Measurements from ENCODE around the gene ACTL8. TPM values are rescaled to one million over a fixed set of nuclear protein-coding genes. Genes with fewer than 3 reads are reported as not detected.

The ACTL8 gene
- polyA plus RNA-seq, 1 donor (not counting 4 experiments of a cell fraction or from before 2014, with no cell fraction given) = not detected

- no peak for FAIRE-seq
- H3K9me1 ChIP-seq (ENCODE audit: control insufficient read depth, extremely low read depth, insufficient read depth, low read length) = no peaks in the 10 kb centered on the region
- H3K9ac ChIP-seq (ENCODE audit: control insufficient read depth, extremely low read depth, insufficient read depth, low read length) = no peak overlapping the region
- H3K4me1 ChIP-seq (ENCODE audit: control insufficient read depth, extremely low read depth, insufficient read depth, low read length) = no peaks in the 10 kb centered on the region
- H3K4me3 ChIP-seq (ENCODE audit: control insufficient read depth in 2 of 3, extremely low read depth in 1 of 3, insufficient read depth in 2 of 3, low read depth in 1 of 3, low read length in 3 of 3) = no peak overlapping the region
- DNase-seq (ENCODE audit: low read depth, low spot score) = no peak
- no peaks in the 10 kb centered on the region for H3K27me3 ChIP-seq (ENCODE audit: control insufficient read depth, extremely low read depth, insufficient read depth, low read length)
- no peaks in the 10 kb centered on the region for H3K79me2 ChIP-seq (ENCODE audit: control insufficient read depth, insufficient read depth, low read length)
- TF ChIP-seq EZH2 (IDR thresholded peaks at IDR 0.05; ENCODE audit: low read length) = no peak
- TF ChIP-seq, protein P1, sequence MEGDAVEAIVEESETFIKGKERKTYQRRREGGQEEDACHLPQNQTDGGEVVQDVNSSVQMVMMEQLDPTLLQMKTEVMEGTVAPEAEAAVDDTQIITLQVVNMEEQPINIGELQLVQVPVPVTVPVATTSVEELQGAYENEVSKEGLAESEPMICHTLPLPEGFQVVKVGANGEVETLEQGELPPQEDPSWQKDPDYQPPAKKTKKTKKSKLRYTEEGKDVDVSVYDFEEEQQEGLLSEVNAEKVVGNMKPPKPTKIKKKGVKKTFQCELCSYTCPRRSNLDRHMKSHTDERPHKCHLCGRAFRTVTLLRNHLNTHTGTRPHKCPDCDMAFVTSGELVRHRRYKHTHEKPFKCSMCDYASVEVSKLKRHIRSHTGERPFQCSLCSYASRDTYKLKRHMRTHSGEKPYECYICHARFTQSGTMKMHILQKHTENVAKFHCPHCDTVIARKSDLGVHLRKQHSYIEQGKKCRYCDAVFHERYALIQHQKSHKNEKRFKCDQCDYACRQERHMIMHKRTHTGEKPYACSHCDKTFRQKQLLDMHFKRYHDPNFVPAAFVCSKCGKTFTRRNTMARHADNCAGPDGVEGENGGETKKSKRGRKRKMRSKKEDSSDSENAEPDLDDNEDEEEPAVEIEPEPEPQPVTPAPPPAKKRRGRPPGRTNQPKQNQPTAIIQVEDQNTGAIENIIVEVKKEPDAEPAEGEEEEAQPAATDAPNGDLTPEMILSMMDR (optimal IDR thresholded peaks at IDR 0.05 in 1 of 3, IDR thresholded peaks at IDR 0.05 in 1 of 3, conservative IDR thresholded peaks at IDR 0.05 in 1 of 3; ENCODE audit: extremely low read depth in 1 of 3, insufficient read depth in 2 of 3, low read length in 3 of 3) = no peak
- H3K36me3 ChIP-seq (ENCODE audit: control insufficient read depth in 2 of 2, extremely low read depth in 1 of 2, insufficient read depth in 2 of 2, low read length in 2 of 2) = no peaks in the 10 kb centered on the region
- no peak overlapping the region for H2AFZ ChIP-seq (ENCODE audit: control insufficient read depth, low read length)
- H3K4me2 ChIP-seq (ENCODE audit: control insufficient read depth, extremely low read depth, insufficient read depth, low read depth, low read length) = no peak overlapping the region
- dilution Hi-C loops (cut with MboI; ENCODE audit: extremely low pct_ligation_motif_present, low sequenced_read_pairs) = no loop called here
- H4K20me1 ChIP-seq (ENCODE audit: control insufficient read depth, extremely low read depth, insufficient read depth, low read length) = peaks cover 2% of the 10 kb centered on the region
- no peaks in the 10 kb centered on the region for H3K9me3 ChIP-seq (ENCODE audit: control insufficient read depth, low read depth, low read length)
- H3K27ac ChIP-seq (ENCODE audit: control insufficient read depth, insufficient read depth, low read length) = no peak overlapping the region
Observed at GRCh38 chr1:17837233-17838030, 82.3 kb downstream of the ACTL8 start.

DNA sequence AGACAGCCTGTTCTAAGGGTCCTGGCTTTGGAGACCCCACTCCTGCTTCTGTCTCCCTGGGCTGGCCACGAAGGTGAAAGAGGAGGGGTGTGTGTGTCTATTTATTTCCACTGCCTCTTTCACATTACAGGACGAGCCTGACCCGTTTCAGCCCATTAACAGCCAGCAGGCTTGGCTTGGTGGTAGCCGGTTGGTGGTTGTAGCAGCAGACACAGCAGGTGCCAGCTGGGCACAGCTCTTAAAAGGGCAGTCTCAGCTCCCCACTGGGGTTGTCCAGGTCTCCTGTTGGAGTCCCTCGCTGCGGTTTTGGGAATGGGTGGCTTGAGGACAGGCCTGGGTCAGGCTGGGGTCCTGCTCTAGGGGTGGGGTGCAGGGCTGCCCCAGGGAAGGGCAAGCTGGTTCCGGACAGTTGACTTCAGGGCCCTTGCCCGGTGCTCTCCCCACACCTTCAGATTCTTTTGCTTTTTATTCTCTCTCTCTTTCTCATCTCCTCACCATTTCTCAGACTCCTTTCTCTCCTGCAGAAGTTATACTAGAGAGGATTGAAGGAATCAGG is 84.6 kb downstream of the ACTL8 start:
- TF ChIP-seq, protein P1 (optimal IDR thresholded peaks at IDR 0.05 in 1 of 3, IDR thresholded peaks at IDR 0.05 in 1 of 3, conservative IDR thresholded peaks at IDR 0.05 in 1 of 3; ENCODE audit: extremely low read depth in 1 of 3, insufficient read depth in 2 of 3, low read length in 3 of 3) = no peak
- no peak for TF ChIP-seq EZH2 (IDR thresholded peaks at IDR 0.05; ENCODE audit: low read length)
- peaks cover 2% of the 10 kb centered on the region for H4K20me1 ChIP-seq (ENCODE audit: control insufficient read depth, extremely low read depth, insufficient read depth, low read length)
- H2AFZ ChIP-seq (ENCODE audit: control insufficient read depth, low read length) = no peak overlapping the region
- no peaks in the 10 kb centered on the region for H3K4me1 ChIP-seq (ENCODE audit: control insufficient read depth, extremely low read depth, insufficient read depth, low read length)
- no peak overlapping the region for H3K27ac ChIP-seq (ENCODE audit: control insufficient read depth, insufficient read depth, low read length)
- H3K4me3 ChIP-seq (ENCODE audit: control insufficient read depth in 2 of 3, extremely low read depth in 1 of 3, insufficient read depth in 2 of 3, low read depth in 1 of 3, low read length in 3 of 3) = no peak overlapping the region
- DNase-seq (ENCODE audit: low read depth, low spot score) (no peak), FAIRE-seq (no peak)
- no peaks in the 10 kb centered on the region for H3K9me1 ChIP-seq (ENCODE audit: control insufficient read depth, extremely low read depth, insufficient read depth, low read length)
- no peaks in the 10 kb centered on the region for H3K27me3 ChIP-seq (ENCODE audit: control insufficient read depth, extremely low read depth, insufficient read depth, low read length)
- H3K9ac ChIP-seq (ENCODE audit: control insufficient read depth, extremely low read depth, insufficient read depth, low read length) = no peak overlapping the region
- H3K4me2 ChIP-seq (ENCODE audit: control insufficient read depth, extremely low read depth, insufficient read depth, low read depth, low read length) = no peak overlapping the region
- dilution Hi-C loops (cut with MboI; ENCODE audit: extremely low pct_ligation_motif_present, low sequenced_read_pairs) = no loop called here
- H3K36me3 ChIP-seq (ENCODE audit: control insufficient read depth in 2 of 2, extremely low read depth in 1 of 2, insufficient read depth in 2 of 2, low read length in 2 of 2) = no peaks in the 10 kb centered on the region
- H3K9me3 ChIP-seq (ENCODE audit: control insufficient read depth, low read depth, low read length) = no peaks in the 10 kb centered on the region
- no peaks in the 10 kb centered on the region for H3K79me2 ChIP-seq (ENCODE audit: control insufficient read depth, insufficient read depth, low read length)

All from keratinocyte (primary cell).